HG02973 (cell line): Measurements from ENCODE around the gene SKIL.

Experiments
- ATAC-seq: cut with Tn5 transposase; IDR thresholded peaks from one replicate; pipeline ENCODE4 v1.9.1; 2021; ENCODE audit warnings: moderate library complexity; ENCODE audit not compliant: unreplicated experiment

Gene SKIL

DNA sequence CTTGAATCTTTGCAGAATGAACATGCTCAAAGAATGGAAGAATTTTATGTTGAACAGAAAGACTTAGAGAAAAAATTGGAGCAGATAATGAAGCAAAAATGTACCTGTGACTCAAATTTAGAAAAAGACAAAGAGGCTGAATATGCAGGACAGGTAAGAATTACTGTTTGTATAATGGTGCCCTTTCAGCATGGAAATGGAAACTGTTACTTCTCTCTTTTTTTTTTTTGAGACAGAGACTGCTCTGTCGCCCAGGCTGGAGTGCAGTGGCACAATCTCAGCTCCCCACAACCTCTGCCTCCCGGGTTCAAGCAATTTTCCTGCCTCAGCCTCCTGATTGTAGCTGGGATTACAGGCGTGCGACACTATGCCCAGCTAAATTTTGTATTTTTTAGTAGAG, 33.6 kb downstream of the SKIL start:
- no peak for ATAC-seq

DNA sequence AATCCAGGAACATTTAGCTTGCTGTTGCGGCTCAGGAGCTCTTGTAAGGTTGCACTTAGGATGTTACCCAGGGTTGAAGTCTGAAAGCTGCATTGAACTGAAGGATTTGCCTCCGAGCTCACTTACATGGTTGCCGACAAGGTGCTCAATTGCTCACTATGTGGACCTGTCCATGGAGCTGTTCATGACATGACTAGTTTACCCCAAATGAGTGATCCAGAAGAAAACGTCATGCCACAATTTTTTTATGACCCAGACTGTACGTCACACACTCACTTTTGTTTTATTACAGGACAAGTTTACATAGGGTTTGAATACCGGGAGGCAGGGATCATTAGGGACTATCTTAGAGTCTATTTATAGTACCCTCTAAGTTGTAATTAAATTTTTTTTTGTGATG, 40.2 kb downstream of the SKIL start:
- ATAC-seq = no peak

DNA sequence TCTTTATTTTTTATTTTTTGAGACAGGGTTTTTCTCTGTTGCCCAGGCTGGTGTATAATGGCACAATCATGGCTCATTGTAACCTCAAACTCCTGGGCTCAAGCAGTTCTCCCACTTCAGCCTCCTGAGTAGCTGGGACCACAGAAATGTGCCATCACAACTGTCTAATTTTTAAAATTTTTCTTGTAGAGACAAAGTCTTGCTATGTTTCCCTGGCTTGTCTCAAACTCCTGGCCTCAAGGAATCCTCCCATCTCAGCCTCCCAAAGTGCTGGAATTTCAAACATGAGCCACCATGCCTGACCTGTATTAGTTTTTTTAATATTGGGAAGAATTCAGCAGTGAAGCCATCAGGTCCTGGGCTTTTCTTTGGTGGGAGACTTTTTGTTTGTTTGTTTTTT, 47.6 kb downstream of the SKIL start:
- no peak for ATAC-seq

DNA sequence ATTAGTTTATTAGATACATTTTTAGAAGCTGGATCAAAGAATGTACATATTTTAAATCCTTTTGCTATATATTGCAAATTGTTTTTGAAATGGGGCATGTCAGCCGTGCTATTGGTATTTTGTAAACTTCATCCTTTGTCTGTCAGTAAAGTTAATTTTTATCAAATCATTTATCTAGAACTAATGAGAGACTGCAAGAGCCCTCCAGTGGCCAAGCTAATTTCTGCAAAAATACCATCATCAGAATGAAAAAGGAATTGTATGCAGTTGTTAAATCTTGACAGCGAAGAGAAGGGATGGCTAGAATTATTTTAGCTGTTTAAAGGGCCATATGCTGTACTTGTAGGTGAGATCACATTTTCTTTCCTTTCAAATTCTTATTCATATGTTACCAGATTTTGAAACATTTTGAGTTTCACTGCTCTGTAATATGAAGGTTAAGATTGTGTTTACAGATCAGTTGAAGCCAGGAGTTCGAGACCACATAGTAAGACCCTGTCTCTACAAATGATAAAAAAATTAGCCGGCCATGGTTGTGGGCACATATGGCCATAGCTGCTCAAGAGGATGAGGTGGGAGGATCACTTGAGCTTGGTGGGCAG, 53.0 kb downstream of the SKIL start:
- ATAC-seq = no peak

DNA sequence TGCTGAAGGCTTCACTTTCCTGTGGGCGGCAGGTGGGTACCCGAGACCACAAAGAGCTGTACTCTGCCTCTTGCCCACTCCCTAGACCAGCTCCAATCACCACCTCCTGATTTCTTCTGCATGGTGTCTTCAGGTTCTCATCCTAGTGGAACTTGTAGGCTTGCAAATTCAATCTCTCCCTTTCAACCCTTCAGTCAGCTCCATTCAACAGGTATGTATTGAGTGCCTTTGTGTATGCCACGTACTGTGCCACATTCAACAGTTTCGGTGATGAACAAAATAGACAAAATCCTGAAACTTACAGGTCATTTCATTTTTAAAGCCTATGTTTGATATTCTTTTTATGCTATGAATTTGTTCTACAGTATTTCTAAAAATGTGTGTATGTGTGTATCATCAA, 55.8 kb downstream of the SKIL start:
- ATAC-seq = no peak

DNA sequence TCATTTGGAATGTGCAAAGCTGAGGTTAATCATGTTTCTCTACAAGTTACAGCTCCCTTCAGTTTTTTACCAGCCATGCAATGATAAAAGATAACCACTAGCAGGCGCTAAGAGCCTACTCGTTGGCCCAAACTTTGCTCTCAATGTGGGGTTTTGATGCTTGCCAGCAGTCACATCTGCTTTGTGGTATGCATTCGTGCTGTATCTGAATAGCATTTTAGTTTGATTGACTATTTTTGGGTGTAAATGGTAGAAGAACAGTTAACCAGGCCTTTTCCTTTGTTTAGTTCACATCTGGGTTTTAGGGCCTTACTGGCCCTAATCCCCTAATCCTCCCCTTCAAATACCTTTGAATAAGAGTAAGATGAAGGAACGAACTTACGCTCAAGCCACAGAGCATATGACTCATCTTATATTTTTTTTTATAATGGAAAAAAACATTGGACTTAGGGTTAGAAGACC, 56.7 kb downstream of the SKIL start:
- ATAC-seq = no peak

DNA sequence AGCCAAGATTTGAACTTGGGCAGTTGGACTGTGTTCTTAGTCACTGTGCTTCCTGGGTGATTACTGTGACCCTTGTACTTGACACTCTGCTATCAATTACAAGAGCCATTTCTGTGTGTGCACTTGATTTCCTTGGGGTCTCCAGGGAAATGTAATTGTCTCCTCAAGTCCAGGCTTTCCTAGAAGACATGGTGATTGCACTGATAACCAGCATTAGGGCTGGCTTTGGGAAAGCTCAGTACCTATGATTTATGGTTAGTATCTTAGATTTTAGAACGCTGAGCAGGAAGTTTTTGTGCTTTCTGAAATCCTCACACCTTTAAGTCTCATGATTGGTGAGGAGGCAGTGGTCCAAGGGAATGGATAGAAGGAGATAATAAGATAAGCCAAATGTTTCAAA, 59.6 kb downstream of the SKIL start:
- no peak for ATAC-seq

DNA sequence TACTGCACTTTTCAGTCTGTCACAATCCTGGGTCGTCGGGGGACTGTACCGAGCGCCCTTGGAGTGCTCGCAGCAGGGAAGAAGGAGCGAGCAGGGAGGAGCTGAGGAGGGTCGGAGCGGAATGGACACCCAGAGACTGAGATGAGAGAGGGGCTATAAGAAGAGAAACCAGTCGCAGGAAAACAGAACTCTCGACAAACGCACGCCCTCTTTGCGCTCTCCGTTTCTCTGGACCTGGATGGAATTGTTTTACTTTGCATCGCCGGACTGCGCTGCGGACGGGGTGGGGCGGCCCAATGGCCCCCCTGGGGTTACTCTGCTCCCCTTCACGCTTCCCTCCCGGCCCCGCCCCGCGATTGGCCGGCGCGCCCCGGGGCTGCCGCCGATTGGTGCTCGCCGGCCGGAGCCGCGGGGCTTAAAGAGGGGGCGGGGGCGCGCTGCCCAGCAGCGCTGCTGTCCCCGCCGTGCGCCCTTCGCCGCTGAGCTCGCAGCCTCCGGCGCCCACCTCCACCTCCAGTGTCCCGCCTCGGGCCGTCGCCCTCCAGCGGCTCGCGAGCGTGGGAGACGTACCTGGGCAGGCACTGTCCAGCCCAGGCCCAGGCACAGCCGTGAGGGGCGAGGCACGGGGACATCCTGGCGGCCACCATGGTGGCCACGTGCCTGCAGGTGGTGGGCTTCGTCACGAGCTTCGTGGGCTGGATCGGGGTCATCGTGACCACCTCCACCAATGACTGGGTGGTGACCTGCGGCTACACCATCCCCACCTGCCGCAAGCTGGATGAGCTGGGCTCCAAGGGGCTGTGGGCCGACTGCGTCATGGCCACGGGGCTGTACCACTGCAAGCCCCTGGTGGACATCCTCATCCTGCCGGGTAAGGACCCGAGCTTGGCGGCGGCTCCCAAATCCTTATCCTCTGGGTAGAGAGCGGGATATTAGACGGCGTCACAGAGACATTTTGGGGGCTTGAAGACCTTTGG, 61.2 kb downstream of the SKIL start, which contains the start of gene CLDN11:
TSS of gene CLDN11 (plus strand) at position 447 of the 977 bp plus-strand sequence. CDS start at position 646, 199 bp downstream.
- ATAC-seq = no peak

DNA sequence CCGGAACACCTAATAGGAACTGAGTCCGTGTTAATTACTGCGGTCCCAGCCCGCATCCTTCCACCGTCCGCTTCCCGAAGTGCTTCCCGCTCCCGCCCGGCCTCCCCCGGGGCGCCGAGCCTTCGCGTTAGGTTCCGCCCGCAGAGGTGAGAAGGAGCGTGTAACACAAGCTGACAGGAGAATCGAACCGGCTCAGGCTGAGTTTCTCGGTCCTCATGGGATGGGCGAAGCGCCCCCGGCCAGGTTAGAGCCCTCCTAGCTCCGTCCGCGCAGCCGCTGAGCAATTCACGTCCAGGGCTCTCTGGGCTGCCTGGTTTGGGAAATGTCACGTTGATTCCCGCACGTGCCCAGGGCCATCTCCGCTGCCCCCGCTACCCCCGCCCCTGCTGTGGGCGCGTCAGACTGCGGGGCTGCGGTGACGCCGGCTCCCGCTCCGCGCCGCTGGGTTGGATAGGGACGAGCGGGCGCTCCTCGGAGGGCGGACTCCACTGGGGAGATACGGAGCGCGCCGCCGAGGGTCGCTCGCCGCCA, 62.1 kb downstream of the SKIL start:
- no peak for ATAC-seq

DNA sequence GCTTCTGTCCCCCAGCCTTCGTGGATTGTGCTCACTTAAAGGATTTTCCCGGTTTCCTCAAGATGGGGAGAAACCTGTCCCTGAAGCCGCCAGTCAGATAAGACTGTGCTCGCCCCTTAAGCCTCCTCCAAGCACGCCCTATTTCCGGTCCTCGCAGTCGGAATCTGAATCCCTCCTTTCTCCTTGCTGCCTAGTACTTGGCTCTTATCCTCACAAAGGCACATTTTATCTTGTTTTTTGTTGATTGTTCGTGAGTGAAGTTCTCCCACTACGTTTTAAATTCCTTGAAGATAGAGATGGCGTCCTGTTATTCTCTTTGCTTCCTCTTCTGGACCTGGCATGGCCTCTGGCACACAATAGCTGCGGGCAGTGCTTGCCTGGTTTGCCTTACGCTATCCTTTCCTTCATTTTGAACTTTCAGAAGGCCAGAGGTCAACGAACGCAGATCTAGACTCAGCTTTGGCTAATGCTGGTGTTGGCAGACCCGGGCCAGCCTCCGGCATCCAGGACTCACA, 62.8 kb downstream of the SKIL start:
- ATAC-seq = no peak

DNA sequence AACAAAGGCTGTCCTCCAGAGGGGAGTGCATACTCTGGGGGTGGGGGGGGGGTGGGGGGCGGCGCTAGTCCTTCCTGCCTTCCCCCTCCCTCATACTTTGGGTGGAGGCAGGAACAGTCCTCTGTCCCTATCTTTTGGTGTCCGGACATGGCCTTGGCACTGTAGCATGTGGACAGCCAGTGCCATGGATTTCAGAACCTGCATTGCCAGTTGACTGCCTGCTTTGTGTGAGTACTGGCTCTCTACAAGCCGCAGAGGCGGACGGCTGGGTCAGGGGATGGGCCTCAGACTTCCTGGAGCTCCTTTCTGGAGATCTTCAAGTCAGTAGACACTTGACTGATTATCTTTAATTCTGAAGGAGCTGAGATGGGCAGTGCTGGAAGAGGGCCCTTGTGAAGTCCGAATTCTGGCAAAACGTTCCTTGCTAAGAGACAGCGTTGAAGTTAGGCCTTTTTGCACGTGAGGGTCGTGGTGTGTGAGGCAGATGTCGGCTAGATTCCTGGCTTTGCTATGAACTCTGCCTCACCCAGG, 63.7 kb downstream of the SKIL start:
- no peak for ATAC-seq

DNA sequence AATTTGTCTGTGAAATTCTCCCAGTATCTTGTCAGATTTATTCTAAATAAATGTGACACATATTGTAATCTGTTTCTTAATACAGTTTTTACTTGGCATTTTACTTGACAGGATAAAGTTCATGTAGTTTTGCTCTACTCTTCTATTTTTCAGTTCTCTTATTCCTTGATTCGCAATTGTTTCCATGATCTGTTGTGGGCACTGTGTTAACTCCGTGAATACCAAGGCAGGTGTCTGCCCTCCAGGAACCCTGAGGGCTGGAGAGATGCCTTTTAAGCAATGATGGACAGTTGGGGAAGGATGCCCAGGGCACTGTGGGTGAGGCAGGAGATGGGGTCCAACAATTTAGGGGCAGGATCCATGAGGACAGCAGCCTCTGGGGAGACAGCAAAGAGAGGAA, 64.2 kb downstream of the SKIL start:
- ATAC-seq = no peak

DNA sequence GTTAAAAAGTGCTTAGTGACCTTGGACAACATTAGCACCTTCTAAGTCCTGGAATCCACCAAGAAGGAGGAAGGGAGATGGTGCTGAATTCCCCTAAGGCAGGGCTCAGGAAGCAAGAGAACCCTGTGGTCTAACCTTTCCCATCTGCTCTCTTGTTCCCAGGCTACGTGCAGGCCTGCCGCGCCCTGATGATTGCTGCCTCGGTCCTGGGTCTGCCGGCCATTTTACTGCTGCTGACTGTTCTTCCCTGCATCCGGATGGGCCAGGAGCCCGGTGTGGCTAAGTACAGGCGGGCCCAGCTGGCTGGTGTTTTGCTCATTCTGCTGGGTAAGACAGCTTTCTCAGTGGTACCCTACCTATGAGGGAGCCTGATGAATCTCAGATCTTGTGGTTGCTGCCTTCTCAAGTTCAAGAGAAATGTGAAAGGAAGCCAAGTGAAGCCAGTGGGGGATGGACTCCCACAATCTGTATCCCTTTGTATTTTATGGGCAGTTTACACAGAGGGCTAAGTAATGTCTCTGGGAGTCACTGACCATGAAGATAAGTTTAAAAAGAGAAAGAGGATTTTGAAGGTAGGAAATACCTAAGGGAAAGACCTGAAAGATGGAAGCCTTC, 65.6 kb downstream of the SKIL start:
- no peak for ATAC-seq

DNA sequence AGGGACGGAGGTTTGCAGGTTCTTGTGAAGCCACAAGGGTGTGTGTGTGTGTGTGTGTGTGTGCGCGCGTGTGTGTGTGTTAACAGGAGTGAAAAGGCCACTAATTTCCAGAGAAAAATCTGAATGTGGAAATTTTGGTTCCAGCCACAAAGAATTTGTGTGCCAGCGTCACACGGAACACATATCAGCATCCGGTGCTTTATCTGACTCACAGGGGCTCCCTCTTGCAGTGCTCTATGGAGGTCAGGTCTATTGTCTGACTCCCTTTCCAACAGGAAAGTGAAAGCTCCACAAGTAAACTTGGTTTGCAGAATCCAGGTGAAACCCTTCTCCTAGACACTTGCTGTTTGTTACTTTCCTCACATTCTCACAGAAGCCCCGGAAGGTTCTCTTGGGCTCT, 67.4 kb downstream of the SKIL start:
- no peak for ATAC-seq

DNA sequence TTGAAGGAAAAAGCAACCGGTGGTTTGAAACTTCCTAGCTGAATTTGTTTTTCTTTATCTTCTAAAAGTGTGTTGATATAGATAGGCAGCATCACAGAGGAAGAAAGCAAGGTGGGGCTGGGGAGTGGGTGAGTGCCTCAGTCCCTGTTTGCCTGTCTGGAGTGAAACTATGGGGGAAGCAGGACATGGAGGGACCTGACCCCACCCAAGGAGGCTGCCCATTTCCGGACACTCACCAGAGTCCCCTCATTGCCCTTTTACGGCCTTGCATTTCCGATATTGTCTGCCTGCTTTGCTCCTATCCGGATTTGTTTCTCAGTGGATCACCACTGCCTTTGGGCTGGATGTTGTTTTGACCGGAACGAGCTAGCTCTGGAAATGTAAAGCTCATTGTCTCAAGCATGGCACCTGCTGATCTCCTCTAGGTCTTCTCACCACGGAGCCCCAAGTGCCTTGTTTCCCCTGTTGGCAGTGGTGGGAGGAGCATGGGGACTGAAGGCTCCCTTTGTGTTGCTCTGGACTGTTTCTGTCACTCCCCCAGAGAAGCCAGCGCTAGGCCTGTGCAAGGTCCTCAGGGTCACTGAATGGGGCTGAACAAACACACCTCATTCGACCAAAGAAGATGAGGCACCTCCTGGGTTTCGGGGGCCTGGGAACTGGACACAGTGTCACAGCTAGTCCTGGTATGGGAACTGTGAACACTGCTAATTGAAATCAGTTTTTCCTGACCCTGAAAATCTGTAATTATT, 68.2 kb downstream of the SKIL start:
- ATAC-seq = no peak

DNA sequence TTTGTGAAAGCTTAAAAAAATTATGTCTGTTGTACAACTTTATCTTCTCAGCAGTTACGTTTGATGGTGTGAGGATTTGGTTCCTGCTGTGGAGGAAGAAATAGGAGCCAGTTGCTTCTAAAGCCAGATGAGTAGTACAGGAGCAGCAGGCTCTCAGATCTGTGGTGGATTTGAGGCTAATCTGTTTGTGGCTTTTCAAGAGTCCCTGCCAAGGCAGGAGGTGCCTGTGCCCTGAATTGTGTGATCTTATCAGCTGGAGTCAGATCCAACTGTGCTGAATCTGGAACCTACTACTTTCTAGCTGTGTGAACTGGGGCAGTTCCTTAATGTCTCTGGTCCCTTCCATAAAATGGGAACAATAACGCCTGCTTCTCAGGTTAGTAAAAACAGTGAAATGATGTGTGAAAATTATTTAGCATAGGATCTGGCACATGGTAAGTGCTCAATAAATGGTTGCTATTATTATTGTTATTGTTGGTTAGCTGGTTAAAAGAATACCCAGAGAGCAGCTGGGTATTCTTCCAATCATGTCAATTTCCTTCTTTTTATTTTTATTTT, 68.8 kb downstream of the SKIL start:
- no peak for ATAC-seq

DNA sequence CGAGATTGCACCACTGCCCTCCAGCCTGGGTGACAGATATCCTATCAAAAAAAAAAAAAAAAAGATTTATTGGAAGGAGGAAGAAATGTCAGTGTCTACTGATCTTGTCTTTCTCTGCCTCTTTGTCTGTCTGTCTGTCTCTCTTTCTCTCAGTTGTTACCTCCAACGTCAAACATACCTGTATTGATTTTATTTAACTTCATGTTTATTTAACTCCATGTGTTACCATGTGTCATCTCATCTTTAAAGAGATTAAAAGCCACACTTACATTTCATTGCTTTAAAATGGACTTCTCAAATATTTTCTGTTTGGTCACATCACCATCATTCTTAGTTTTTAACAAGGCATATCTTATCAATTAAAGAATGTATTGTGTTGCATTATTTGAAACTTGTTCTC, 70.6 kb downstream of the SKIL start:
- no peak for ATAC-seq

DNA sequence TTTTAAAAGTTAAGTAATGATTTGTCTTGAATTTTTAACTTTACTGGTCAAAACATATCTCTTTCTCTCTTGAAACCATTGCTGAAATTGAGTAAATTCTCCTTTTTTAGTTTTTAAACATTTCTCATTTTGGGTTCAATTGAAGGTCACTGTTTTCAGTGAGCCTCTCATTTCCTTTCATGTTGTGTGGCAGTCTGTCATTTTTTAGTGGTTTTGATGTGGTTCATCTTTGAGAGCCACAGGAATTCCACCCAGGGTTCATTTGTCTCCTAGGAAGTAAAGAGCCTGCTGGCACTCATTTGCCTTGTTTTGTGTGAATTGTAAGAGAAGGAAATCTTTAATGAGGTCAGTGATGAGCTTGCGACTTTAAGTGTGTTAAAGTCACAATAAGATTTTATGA, 71.5 kb downstream of the SKIL start:
- no peak for ATAC-seq

DNA sequence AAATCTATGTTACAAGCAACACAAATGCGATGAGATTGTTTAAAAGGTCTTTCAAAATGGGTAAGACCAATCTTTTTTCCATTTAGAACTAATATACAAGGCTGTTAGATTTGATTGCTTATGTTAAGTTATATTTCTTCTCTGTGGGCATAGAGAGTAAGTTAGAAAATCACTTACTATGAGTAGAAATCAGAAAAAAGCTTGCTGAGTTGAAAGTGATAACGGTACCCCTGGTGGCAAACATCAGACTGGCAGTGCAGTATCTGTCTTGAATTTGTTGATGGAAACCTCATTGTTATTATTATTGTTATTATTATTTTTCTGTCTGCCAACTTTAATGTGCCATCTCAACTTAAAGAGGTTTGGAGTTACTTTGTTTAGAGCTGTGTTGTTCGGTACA, 73.5 kb downstream of the SKIL start:
- no peak for ATAC-seq

DNA sequence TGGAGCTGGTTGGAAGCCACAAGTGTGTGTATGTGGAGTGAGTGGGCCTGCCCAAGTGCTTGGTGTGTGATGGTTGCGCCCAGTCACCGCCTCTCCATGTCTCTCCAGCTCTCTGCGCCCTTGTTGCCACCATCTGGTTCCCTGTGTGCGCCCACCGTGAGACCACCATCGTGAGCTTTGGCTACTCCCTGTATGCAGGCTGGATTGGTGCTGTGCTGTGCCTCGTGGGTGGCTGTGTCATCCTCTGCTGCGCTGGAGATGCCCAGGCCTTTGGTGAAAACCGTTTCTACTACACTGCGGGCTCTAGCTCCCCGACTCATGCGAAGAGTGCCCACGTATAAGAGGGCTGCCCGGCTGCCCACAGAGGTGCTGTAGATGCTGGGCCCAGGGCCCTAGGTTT, 74.9 kb downstream of the SKIL start:
- ATAC-seq = no peak
